Measurements from ENCODE around the gene GNG4. TPM values are rescaled to one million over a fixed set of nuclear protein-coding genes. Genes with fewer than 3 reads are reported as not detected.
A peak's percentile ranks its signal among the peaks of the same experiment; 100 is the strongest.

GNG4 gene
- total and polyA plus RNA-seq, 9 of the 15 experiments (the other 6 are each of a cell fraction or from before 2014, with no cell fraction given): 0.06 to 0.58 (median 0.08) TPM; not detected in 4

DNA sequence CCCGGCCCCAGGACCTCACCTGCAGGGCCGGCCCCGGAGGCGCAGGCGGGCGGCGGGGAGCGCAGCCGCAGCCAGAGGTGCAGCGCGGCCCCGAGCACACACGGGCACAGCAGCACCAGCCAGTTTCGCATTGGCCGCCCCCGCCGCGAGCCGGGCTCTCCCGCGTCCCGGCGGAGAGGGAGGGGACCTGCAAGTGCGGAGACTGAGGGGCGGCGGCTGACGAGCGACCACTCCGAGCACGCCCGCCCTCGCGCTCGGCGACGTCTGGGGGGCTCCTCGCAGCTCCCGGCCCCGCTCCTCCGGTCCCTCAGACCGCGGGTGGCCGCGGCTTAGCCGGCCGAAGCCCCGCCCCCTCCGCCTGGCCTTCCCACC, 145.5 kb downstream of the GNG4 start, which contains the start of gene B3GALNT2 (continued):
- TF ChIP-seq, protein P1, sequence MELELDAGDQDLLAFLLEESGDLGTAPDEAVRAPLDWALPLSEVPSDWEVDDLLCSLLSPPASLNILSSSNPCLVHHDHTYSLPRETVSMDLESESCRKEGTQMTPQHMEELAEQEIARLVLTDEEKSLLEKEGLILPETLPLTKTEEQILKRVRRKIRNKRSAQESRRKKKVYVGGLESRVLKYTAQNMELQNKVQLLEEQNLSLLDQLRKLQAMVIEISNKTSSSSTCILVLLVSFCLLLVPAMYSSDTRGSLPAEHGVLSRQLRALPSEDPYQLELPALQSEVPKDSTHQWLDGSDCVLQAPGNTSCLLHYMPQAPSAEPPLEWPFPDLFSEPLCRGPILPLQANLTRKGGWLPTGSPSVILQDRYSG (tag; conservative IDR thresholded peaks at IDR 0.05; ENCODE audit: low read depth): no peak
- TF ChIP-seq SAP30 (IDR thresholded peaks at IDR 0.05; ENCODE audit: borderline replicate concordance, insufficient read depth, low read depth, low read length, poor library complexity, severe bottlenecking) (peak; percentile 69), KAT2B (IDR thresholded peaks at IDR 0.05; ENCODE audit: low read depth, low read length) (no peak), NR4A1 (CRISPR knock-in tag; IDR thresholded peaks at IDR 0.05) (peak; percentile 55; the same call in 1 of the 2 replicates), NR4A1 (tag; IDR thresholded peaks at IDR 0.05) (no peak), ZSCAN29 (IDR thresholded peaks at IDR 0.05) (no peak), ZFP30 (CRISPR knock-in tag; IDR thresholded peaks at IDR 0.05; ENCODE audit: borderline replicate concordance) (no peak), KDM5B (IDR thresholded peaks at IDR 0.05; ENCODE audit: insufficient replicate concordance, low read depth, low read length) (peak; percentile 80), ETV6 (IDR thresholded peaks at IDR 0.05; ENCODE audit: borderline replicate concordance in 1 of 2, low read depth in 2 of 2, low read length in 1 of 2) (no peak), ETV6 (CRISPR knock-in tag; IDR thresholded peaks at IDR 0.05; ENCODE audit: borderline replicate concordance) (no peak), JUNB (CRISPR knock-in tag; conservative IDR thresholded peaks at IDR 0.05) (0 out of 2 replicates have a peak, but pooled peaks have one; percentile 6), TAF1 (IDR thresholded peaks at IDR 0.05; ENCODE audit: control insufficient read depth, extremely low read depth, insufficient read depth, low read length, severe bottlenecking) (peak; percentile 30), TAF9B (IDR thresholded peaks at IDR 0.05; ENCODE audit: partially characterized antibody) (no peak), MBD2 (IDR thresholded peaks at IDR 0.05; ENCODE audit: borderline replicate concordance, low read depth) (no peak), GABPB1 (CRISPR knock-in tag; IDR thresholded peaks at IDR 0.05) (no peak), ILF3 (IDR thresholded peaks at IDR 0.05; ENCODE audit: borderline replicate concordance) (peak; percentile 56; the same call in 1 of the 2 replicates), ZNF133 (CRISPR knock-in tag; IDR thresholded peaks at IDR 0.05) (peak; percentile 49; the same call in 1 of the 2 replicates), HDAC1 (IDR thresholded peaks at IDR 0.05) (peak in 1 of 2 experiments; percentile 2; a peak in 1 of 4 replicates), TAF7 (tag; IDR thresholded peaks at IDR 0.05) (no peak), DACH1 (IDR thresholded peaks at IDR 0.05; ENCODE audit: partially characterized antibody) (peak; percentile 52)
- TF ChIP-seq, protein P2, sequence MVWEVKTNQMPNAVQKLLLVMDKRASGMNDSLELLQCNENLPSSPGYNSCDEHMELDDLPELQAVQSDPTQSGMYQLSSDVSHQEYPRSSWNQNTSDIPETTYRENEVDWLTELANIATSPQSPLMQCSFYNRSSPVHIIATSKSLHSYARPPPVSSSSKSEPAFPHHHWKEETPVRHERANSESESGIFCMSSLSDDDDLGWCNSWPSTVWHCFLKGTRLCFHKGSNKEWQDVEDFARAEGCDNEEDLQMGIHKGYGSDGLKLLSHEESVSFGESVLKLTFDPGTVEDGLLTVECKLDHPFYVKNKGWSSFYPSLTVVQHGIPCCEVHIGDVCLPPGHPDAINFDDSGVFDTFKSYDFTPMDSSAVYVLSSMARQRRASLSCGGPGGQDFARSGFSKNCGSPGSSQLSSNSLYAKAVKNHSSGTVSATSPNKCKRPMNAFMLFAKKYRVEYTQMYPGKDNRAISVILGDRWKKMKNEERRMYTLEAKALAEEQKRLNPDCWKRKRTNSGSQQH (CRISPR knock-in tag; IDR thresholded peaks at IDR 0.05): 0 out of 2 replicates have a peak, but pooled peaks have one; percentile 41
- TF ChIP-seq, protein P3, sequence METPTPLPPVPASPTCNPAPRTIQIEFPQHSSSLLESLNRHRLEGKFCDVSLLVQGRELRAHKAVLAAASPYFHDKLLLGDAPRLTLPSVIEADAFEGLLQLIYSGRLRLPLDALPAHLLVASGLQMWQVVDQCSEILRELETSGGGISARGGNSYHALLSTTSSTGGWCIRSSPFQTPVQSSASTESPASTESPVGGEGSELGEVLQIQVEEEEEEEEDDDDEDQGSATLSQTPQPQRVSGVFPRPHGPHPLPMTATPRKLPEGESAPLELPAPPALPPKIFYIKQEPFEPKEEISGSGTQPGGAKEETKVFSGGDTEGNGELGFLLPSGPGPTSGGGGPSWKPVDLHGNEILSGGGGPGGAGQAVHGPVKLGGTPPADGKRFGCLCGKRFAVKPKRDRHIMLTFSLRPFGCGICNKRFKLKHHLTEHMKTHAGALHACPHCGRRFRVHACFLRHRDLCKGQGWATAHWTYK (CRISPR knock-in tag; IDR thresholded peaks at IDR 0.05): peak; percentile 65
- TF ChIP-seq, protein P4, sequence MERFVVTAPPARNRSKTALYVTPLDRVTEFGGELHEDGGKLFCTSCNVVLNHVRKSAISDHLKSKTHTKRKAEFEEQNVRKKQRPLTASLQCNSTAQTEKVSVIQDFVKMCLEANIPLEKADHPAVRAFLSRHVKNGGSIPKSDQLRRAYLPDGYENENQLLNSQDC (CRISPR knock-in tag; IDR thresholded peaks at IDR 0.05): peak; percentile 84; the same call in 1 of the 2 replicates
- TF ChIP-seq, protein P5, sequence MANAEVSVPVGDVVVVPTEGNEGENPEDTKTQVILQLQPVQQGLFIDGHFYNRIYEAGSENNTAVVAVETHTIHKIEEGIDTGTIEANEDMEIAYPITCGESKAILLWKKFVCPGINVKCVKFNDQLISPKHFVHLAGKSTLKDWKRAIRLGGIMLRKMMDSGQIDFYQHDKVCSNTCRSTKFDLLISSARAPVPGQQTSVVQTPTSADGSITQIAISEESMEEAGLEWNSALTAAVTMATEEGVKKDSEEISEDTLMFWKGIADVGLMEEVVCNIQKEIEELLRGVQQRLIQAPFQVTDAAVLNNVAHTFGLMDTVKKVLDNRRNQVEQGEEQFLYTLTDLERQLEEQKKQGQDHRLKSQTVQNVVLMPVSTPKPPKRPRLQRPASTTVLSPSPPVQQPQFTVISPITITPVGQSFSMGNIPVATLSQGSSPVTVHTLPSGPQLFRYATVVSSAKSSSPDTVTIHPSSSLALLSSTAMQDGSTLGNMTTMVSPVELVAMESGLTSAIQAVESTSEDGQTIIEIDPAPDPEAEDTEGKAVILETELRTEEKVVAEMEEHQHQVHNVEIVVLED (CRISPR knock-in tag; IDR thresholded peaks at IDR 0.05): no peak

Measured in K562 (cell line).